Measurements from ENCODE around the gene PNPT1.
"Not testable (repeated sequence)": the region's sequence is repeated elsewhere in the genome, so short reads cannot be mapped to it uniquely, and the experiment has no call there.

GRCh38 chr2:55706258-55706657 lies 12.6 kb upstream of the PNPT1 start:
- not testable (repeated sequence) for TF ChIP-seq CTCF (conservative IDR thresholded peaks at IDR 0.05); ZFX (IDR thresholded peaks at IDR 0.05)

All from C4-2B (cell line).